HepG2 (cell line): ENCODE data around the gene TM9SF4. TPM values are rescaled to one million over a fixed set of nuclear protein-coding genes. Genes with fewer than 3 reads are reported as not detected.

Source experiments
- ATAC-seq: fragments of 200-7000 bp; cut with Tn5 transposase; 3 replicates; pipeline ENCODE4 v1.9.1; 2020; ENCODE audit warnings: mild to moderate bottlenecking, moderate library complexity
- BruUV-seq: library from RNA; stranded (reverse); fragments of 400-500 nt; replicated peaks from 2 replicates; lab custom pipeline; 2021; lab: Mats Ljungman, UMichigan
- CTCF ChIA-PET: fragments of 300-600 bp; formaldehyde crosslinking; extraction: SDS; loops from one replicate; lab custom pipeline; 2021; ENCODE audit warnings: low total read pairs, inconsistent platforms, low intra/inter-chr PET ratio; lab: Yijun Ruan, JAX
- POLR2A ChIA-PET: fragments of 350-600 bp; sonication (Branson Sonifier 250); formaldehyde crosslinking; loops from one replicate; lab custom pipeline; 2020; ENCODE audit warnings: antibody characterized with exemption, inconsistent platforms; lab: Yijun Ruan, JAX
- DNase-seq: peaks from one replicate; pipeline ENCODE4 v3.0.0-alpha.2; 2015; ENCODE audit warnings: low spot score
- FAIRE-seq: peaks from 3 replicates; lab custom pipeline; 2011; peaks lifted over from hg19 to GRCh38; lab: Jason Lieb, UNC
- H2AFZ ChIP-seq: one replicate; pipeline ENCODE4 v1.6.1; 2011; ENCODE audit warnings: low read length, inconsistent platforms
- H3K27ac ChIP-seq: fragments of 300-600 bp; 3 replicates; pipeline ENCODE4 v1.8.0; 2011; ENCODE audit warnings: mixed run types, mild to moderate bottlenecking, mixed read lengths, low read length, inconsistent platforms; ENCODE audit not compliant: insufficient read depth; ENCODE audit errors: extremely low read length
- H3K27me3 ChIP-seq, 2 experiments: fragments of 200-600 bp in 1 of 2; 2 replicates in 1 of 2; 3 replicates in 1 of 2; pipeline versions ENCODE4 v1.6.0 to v1.8.0; 2011; ENCODE audit warnings: low read length in 2 of 2, mild to moderate bottlenecking in 2 of 2, moderate library complexity in 2 of 2, inconsistent platforms in 1 of 2; ENCODE audit not compliant: insufficient read depth in 2 of 2, control insufficient read depth in 1 of 2
- H3K36me3 ChIP-seq, 2 experiments: fragments of 200-600 bp in 1 of 2; replicated peaks in 1 of 2; 2 replicates in 1 of 2; 3 replicates in 1 of 2; pipeline versions ENCODE4 v1.5.1 to v1.8.0; 2011; ENCODE audit warnings: low read length in 2 of 2, inconsistent platforms in 1 of 2; ENCODE audit not compliant: insufficient read depth in 2 of 2, control insufficient read depth in 1 of 2
- H3K4me1 ChIP-seq: 2 replicates; pipeline ENCODE4 v1.5.1; 2012; ENCODE audit warnings: low read length, inconsistent platforms; ENCODE audit not compliant: insufficient read depth
- H3K4me2 ChIP-seq: 2 replicates; pipeline ENCODE4 v1.6.0; 2011; ENCODE audit warnings: low read depth, low read length, inconsistent platforms
- H3K4me3 ChIP-seq, 3 experiments: fragments of 200-600 bp in 1 of 3; sonication (generic), shearing (Covaris generic) in 1 of 3; replicated peaks in 1 of 3; 2 replicates each; pipeline ENCODE4 v1.5.1; 2011 to 2016; ENCODE audit warnings: low read length in 3 of 3, inconsistent platforms in 2 of 3, low read depth in 2 of 3, mild to moderate bottlenecking in 2 of 3, control low read depth in 1 of 3, mixed read lengths in 1 of 3; ENCODE audit not compliant: insufficient read depth in 1 of 3
- H3K79me2 ChIP-seq: one replicate; pipeline ENCODE4 v1.6.1; 2011; ENCODE audit warnings: low read length, inconsistent platforms; ENCODE audit not compliant: insufficient read depth
- H3K9ac ChIP-seq: 2 replicates; pipeline ENCODE4 v1.6.0; 2011; ENCODE audit warnings: mild to moderate bottlenecking, low read depth, low read length, inconsistent platforms; ENCODE audit not compliant: insufficient read depth
- H3K9me3 ChIP-seq: 2 replicates; pipeline ENCODE4 v1.5.1; 2012; ENCODE audit warnings: mild to moderate bottlenecking, low read length
- H4K20me1 ChIP-seq: 2 replicates; pipeline ENCODE4 v1.6.0; 2011; ENCODE audit warnings: inconsistent platforms, mild to moderate bottlenecking, low read length, moderate library complexity; ENCODE audit not compliant: insufficient read depth
- ARID3A ChIP-seq: IDR thresholded peaks from 2 replicates; pipeline ENCODE4 v1.6.1; 2012; ENCODE audit warnings: low read depth, low read length, improper control_type of control experiment
- ATF7 ChIP-seq, 2 experiments: fragments of 450-650 bp in 1 of 2; sonication (generic) in 1 of 2; formaldehyde crosslinking in 1 of 2; IDR thresholded peaks; 2 replicates each; pipeline versions ENCODE4 v1.4.0 to v1.6.1; 2016 to 2020; ENCODE audit warnings: antibody characterized with exemption in 1 of 2, mild to moderate bottlenecking in 1 of 2, missing genetic modification reagents in 1 of 2
- CAMTA2 ChIP-seq: sonication (generic); formaldehyde crosslinking; IDR thresholded peaks from 2 replicates; pipeline ENCODE4 v1.4.0; 2020; ENCODE audit warnings: mild to moderate bottlenecking, missing genetic modification reagents, borderline replicate concordance
- CEBPB ChIP-seq: IDR thresholded peaks from 2 replicates; pipeline ENCODE4 v1.6.1; 2011; ENCODE audit warnings: low read depth, low read length, improper control_type of control experiment, borderline replicate concordance
- CEBPG ChIP-seq: IDR thresholded peaks from 2 replicates; pipeline ENCODE4 v1.6.1; 2016
- DR1 ChIP-seq: sonication (generic); formaldehyde crosslinking; IDR thresholded peaks from 2 replicates; pipeline ENCODE4 v1.8.0; 2021; ENCODE audit warnings: mild to moderate bottlenecking, missing genetic modification reagents, inconsistent platforms
- FOSL2 ChIP-seq: sonication (generic); formaldehyde crosslinking; IDR thresholded peaks from 2 replicates; pipeline ENCODE4 v1.4.0; 2020; ENCODE audit warnings: missing genetic modification reagents
- HNRNPK ChIP-seq: fragments of 200-400 bp; formaldehyde crosslinking; IDR thresholded peaks from 2 replicates; pipeline ENCODE4 v1.6.1; 2018; ENCODE audit warnings: low read length, low read depth, moderate library complexity, mild to moderate bottlenecking; ENCODE audit not compliant: poor library complexity, severe bottlenecking
- IKZF5 ChIP-seq: IDR thresholded peaks from 2 replicates; pipeline ENCODE4 v1.6.1; 2018; ENCODE audit warnings: missing genetic modification reagents, mild to moderate bottlenecking, missing compliant biosample characterization
- JUN ChIP-seq: sonication (generic); formaldehyde crosslinking; IDR thresholded peaks from 2 replicates; pipeline ENCODE4 v1.4.0; 2020; ENCODE audit warnings: mild to moderate bottlenecking, missing genetic modification reagents
- MYPOP ChIP-seq: sonication (generic); formaldehyde crosslinking; IDR thresholded peaks from 2 replicates; pipeline ENCODE4 v1.8.1; 2023; ENCODE audit warnings: mild to moderate bottlenecking, moderate library complexity, missing genetic modification reagents
- RARG ChIP-seq: sonication (generic); formaldehyde crosslinking; IDR thresholded peaks from 2 replicates; pipeline ENCODE4 v1.4.0; 2020; ENCODE audit warnings: low read depth, mild to moderate bottlenecking, missing genetic modification reagents
- SP140L ChIP-seq: sonication (generic); formaldehyde crosslinking; IDR thresholded peaks from 2 replicates; pipeline ENCODE4 v1.4.0; 2020; ENCODE audit warnings: missing genetic modification reagents, borderline replicate concordance
- XBP1 ChIP-seq: sonication (generic); formaldehyde crosslinking; IDR thresholded peaks from 2 replicates; pipeline ENCODE4 v1.5.0; 2020; ENCODE audit warnings: missing genetic modification reagents
- ZFP90 ChIP-seq: sonication (generic); formaldehyde crosslinking; IDR thresholded peaks from 2 replicates; pipeline ENCODE4 v1.8.0; 2022; ENCODE audit warnings: missing genetic modification reagents, mild to moderate bottlenecking, inconsistent platforms, borderline replicate concordance
- ZNF430 ChIP-seq: sonication (generic); formaldehyde crosslinking; IDR thresholded peaks from 2 replicates; pipeline ENCODE4 v1.9.0; 2021; ENCODE audit warnings: mild to moderate bottlenecking, missing genetic modification reagents
- ZNF773 ChIP-seq: sonication (generic); formaldehyde crosslinking; IDR thresholded peaks from 2 replicates; pipeline ENCODE4 v1.4.0; 2020; ENCODE audit warnings: missing genetic modification reagents, borderline replicate concordance
- WGBS: methylation state at CpG from one replicate; pipeline ENCODE4 v1.1.6; 2017; ENCODE audit warnings: low lambda C conversion rate; 5-methylcytosine and 5-hydroxymethylcytosine counted together
- in situ Hi-C: cut with HindIII; loops from 2 replicates; pipeline ENCODE4 v1.10.0; 2017; ENCODE audit warnings: low pct_unique_long_range_greater_than_20kb; ENCODE audit not compliant: extremely low pct_ligation_motif_present
- intact Hi-C: fragments of 100-400 bp; cut with micrococcal nuclease; formaldehyde crosslinking; loops from one replicate; pipeline ENCODE4 v1.10.0; 2022; ENCODE audit not compliant: unreplicated experiment
- polyA plus RNA-seq, 8 experiments: library from polyadenylated mRNA; depleted of rRNA in 3 of 8; stranded (reverse) in 7 of 8; unstranded in 1 of 8; fragments of >200 nt; fragmentation: Illumina TruSeq in 4 of 8; extraction: Trizol in 4 of 8; gene quantifications; 2 replicates each; pipeline versions ENCODE4 v1.2.1 to v1.2.3, GENCODE V29; 2011 to 2016; ENCODE audit warnings: low read depth in 4 of 8, missing spikeins in 1 of 8, mixed read lengths in 1 of 8; ENCODE audit not compliant: insufficient read depth in 1 of 8
- total RNA-seq, 5 experiments: library from RNA; depleted of rRNA; stranded (reverse); fragments of >200 nt; fragmentation: Illumina TruSeq; extraction: Trizol; gene quantifications; 2 replicates each; pipeline ENCODE4 v1.2.3, GENCODE V29; 2016; ENCODE audit warnings: low read depth in 1 of 5

Gene TM9SF4
- total and polyA plus RNA-seq, 2 of the 13 experiments (the other 11 are each of a cell fraction or from before 2014, with no cell fraction given), result 53.5 to 171 TPM

GRCh38 chr20:32205110-32205842 lies 95.8 kb downstream of the TM9SF4 start:
- peaks cover 46% of the 10 kb centered on the region for H4K20me1 ChIP-seq
- ATAC-seq (no peak), DNase-seq (no peak), FAIRE-seq (no peak)
- no peaks in the 10 kb centered on the region for H3K9me3 ChIP-seq
- intact Hi-C loops (loop anchor here (5.0 kb wide), 3 partner anchors 52 to 122 kb away; no protein-coding TSS in a partner anchor), in situ Hi-C loops (no loop called here)
- no peak overlapping the region for H3K27ac ChIP-seq
- peak overlapping the region; percentile 98 for H3K9ac ChIP-seq
- ChIA-PET CTCF (no interaction called here), POLR2A (interaction anchor here (0.8 to 2.2 kb wide), 4 partner anchors 9 to 85 kb away, joined by 3 to 8 read pairs (median 4); no protein-coding TSS in a partner anchor)
- peaks cover 28 to 47% of the 10 kb centered on the region in 2 experiments for H3K36me3 ChIP-seq
- H3K27me3 ChIP-seq, result peaks cover 0 to 7% of the 10 kb centered on the region in 2 experiments; a peak in 1 of 5 replicates
- TSS peak; percentile 53 for BruUV-seq
- peak overlapping the region; percentile 2 to 91 (median 19); a peak in 4 of 6 replicates for H3K4me3 ChIP-seq
- 93% methylated on average over 5 of the region's 5 CpGs for WGBS
- peaks cover 85% of the 10 kb centered on the region for H3K79me2 ChIP-seq
- TF ChIP-seq CEBPG (CRISPR knock-in tag) (peak; percentile 11; the same call in 1 of the 2 replicates), SP140L (no peak), CEBPB (peak; percentile 45; the same call in 1 of the 2 replicates), ATF7 (IDR thresholded peaks at IDR 0.05) (peak; percentile 60), ATF7 (CRISPR knock-in tag; IDR thresholded peaks at IDR 0.05) (no peak), ARID3A (no peak), DR1 (CRISPR knock-in tag) (no peak), FOSL2 (CRISPR knock-in tag) (no peak), ZNF430 (CRISPR knock-in tag) (peak; percentile 45; the same call in 1 of the 2 replicates), IKZF5 (CRISPR knock-in tag) (0 out of 2 replicates have a peak, but pooled peaks have one; percentile 0), CAMTA2 (CRISPR knock-in tag) (no peak), RARG (CRISPR knock-in tag) (no peak), HNRNPK (peak; percentile 60), ZNF773 (CRISPR knock-in tag) (no peak), JUN (no peak), ZFP90 (no peak), MYPOP (peak; percentile 31; the same call in 1 of the 2 replicates), XBP1 (CRISPR knock-in tag) (no peak)
- peaks cover 65% of the 10 kb centered on the region for H3K4me1 ChIP-seq
- H2AFZ ChIP-seq, result no peak overlapping the region
- H3K4me2 ChIP-seq, result peak overlapping the region; percentile 98
